ENCODE data around the gene SLC5A7. TPM values are rescaled to one million over a fixed set of nuclear protein-coding genes. Genes with fewer than 3 reads are reported as not detected.

The SLC5A7 gene
- total RNA-seq, 1 donor from 2014 or later, result 0.04 TPM

DNA sequence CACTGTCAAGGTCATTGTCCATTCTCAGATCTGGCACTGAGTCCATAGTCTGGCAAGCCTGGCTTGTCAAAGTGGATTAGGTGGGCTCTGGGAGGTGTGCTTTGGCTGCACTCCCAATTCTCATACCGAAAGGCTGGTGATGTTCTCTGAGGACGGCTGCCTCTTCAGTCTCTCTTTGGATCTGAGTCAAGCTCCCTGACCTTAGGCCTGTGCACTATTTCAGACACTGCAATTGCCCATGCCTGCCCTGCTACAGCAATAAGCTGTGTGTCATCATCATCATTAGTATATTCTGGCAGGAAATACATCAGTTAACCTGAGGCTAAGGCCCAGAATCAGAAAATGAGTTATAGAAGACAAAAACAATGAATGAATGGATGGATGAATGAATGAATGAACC lies 1.6 kb upstream of the SLC5A7 start:
- Mint-ChIP-seq H3K36me3 (no peaks in the 10 kb centered on the region), H3K27ac (no peak overlapping the region), H3K27me3 (ENCODE audit: insufficient read depth, low read depth) (peaks cover 23% of the 10 kb centered on the region), H3K4me3 (no peak overlapping the region), H3K9me3 (no peaks in the 10 kb centered on the region), H3K4me1 (no peaks in the 10 kb centered on the region)
- Histone ChIP-seq H3K9me3 (ENCODE audit: low read depth) (no peaks in the 10 kb centered on the region), H4K20me1 (ENCODE audit: low read depth) (no peaks in the 10 kb centered on the region), H2AFZ (replicated peaks) (no peak overlapping the region), H3K27ac (no peak overlapping the region), H3K4me1 (peaks cover 6% of the 10 kb centered on the region), H3K36me3 (no peaks in the 10 kb centered on the region), H3K4me3 (no peak overlapping the region), H3K4me2 (no peak overlapping the region), H3K79me2 (ENCODE audit: low read depth) (no peaks in the 10 kb centered on the region), H3K27me3 (peaks cover 54% of the 10 kb centered on the region), H3K9ac (no peak overlapping the region), H3F3A (ENCODE audit: low read depth) (no peaks in the 10 kb centered on the region)
- TF ChIP-seq EZH2phosphoT487 (IDR thresholded peaks at IDR 0.05) (no peak), EZH2 (IDR thresholded peaks at IDR 0.05) (no peak)
- TF ChIP-seq, protein P1, sequence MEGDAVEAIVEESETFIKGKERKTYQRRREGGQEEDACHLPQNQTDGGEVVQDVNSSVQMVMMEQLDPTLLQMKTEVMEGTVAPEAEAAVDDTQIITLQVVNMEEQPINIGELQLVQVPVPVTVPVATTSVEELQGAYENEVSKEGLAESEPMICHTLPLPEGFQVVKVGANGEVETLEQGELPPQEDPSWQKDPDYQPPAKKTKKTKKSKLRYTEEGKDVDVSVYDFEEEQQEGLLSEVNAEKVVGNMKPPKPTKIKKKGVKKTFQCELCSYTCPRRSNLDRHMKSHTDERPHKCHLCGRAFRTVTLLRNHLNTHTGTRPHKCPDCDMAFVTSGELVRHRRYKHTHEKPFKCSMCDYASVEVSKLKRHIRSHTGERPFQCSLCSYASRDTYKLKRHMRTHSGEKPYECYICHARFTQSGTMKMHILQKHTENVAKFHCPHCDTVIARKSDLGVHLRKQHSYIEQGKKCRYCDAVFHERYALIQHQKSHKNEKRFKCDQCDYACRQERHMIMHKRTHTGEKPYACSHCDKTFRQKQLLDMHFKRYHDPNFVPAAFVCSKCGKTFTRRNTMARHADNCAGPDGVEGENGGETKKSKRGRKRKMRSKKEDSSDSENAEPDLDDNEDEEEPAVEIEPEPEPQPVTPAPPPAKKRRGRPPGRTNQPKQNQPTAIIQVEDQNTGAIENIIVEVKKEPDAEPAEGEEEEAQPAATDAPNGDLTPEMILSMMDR (IDR thresholded peaks at IDR 0.05), result no peak
- no peak for DNase-seq (ENCODE audit: low spot score)

DNA sequence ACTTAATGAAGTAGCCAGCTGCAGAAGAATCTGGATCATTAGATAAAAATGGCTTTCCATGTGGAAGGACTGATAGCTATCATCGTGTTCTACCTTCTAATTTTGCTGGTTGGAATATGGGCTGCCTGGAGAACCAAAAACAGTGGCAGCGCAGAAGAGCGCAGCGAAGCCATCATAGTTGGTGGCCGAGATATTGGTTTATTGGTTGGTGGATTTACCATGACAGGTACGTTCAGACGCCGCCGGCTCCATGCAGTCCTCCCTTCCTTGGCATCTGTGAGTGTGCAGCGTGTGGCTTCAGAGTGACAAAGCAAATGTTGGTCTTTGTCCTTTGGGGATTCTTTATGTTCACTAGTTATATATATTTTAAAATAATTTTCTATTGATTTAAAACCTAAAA lies 1.8 kb downstream of the SLC5A7 start:
- no peak overlapping the region for H3K4me3 Mint-ChIP-seq
- H3K9me3 Mint-ChIP-seq, result no peaks in the 10 kb centered on the region
- Histone ChIP-seq H3K4me2 (no peak overlapping the region), H3K27me3 (peaks cover 54% of the 10 kb centered on the region), H3K4me3 (no peak overlapping the region), H3K9me3 (ENCODE audit: low read depth) (no peaks in the 10 kb centered on the region), H4K20me1 (ENCODE audit: low read depth) (no peaks in the 10 kb centered on the region), H3K36me3 (no peaks in the 10 kb centered on the region), H3K9ac (no peak overlapping the region), H3F3A (ENCODE audit: low read depth) (no peaks in the 10 kb centered on the region), H3K79me2 (ENCODE audit: low read depth) (no peaks in the 10 kb centered on the region), H3K4me1 (peaks cover 6% of the 10 kb centered on the region), H2AFZ (replicated peaks) (no peak overlapping the region), H3K27ac (no peak overlapping the region)
- TF ChIP-seq EZH2 (IDR thresholded peaks at IDR 0.05) (no peak), EZH2phosphoT487 (IDR thresholded peaks at IDR 0.05) (no peak)
- TF ChIP-seq, protein P1 (IDR thresholded peaks at IDR 0.05), result no peak
- no peak for DNase-seq (ENCODE audit: low spot score)
- no peak overlapping the region for H3K27ac Mint-ChIP-seq
- peaks cover 23% of the 10 kb centered on the region for H3K27me3 Mint-ChIP-seq (ENCODE audit: insufficient read depth, low read depth)
- no peaks in the 10 kb centered on the region for H3K4me1 Mint-ChIP-seq
- H3K36me3 Mint-ChIP-seq, result no peaks in the 10 kb centered on the region

DNA sequence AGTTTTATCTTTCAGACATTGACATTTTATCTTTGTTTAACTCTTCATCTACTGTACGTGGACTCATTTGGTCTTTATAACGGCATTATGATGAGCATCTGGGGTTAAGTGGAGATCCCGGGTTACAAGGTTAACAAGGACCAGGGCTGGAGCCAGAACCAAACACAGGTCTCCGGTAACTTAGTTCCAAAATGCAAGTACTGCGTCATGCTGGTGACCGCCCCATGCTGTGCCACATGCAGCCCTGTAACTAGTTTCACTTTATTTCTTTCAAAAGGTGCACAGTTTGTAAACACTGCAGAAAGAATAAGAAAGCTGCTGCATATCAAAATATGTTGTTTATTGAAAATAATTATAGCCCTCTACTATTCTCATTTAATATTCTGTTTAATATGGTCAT lies 3.1 kb downstream of the SLC5A7 start:
- no peaks in the 10 kb centered on the region for H3K36me3 Mint-ChIP-seq
- H3K9ac ChIP-seq, result no peak overlapping the region
- H4K20me1 ChIP-seq (ENCODE audit: low read depth), result no peaks in the 10 kb centered on the region
- no peaks in the 10 kb centered on the region for H3K36me3 ChIP-seq
- H3K4me1 Mint-ChIP-seq, result no peaks in the 10 kb centered on the region
- H3K4me3 Mint-ChIP-seq, result no peak overlapping the region
- H3K9me3 Mint-ChIP-seq, result no peaks in the 10 kb centered on the region
- H3K4me3 ChIP-seq, result no peak overlapping the region
- no peak for DNase-seq (ENCODE audit: low spot score)
- no peak overlapping the region for H3K27ac Mint-ChIP-seq
- TF ChIP-seq, protein P1 (IDR thresholded peaks at IDR 0.05), result no peak
- no peak for TF ChIP-seq EZH2 (IDR thresholded peaks at IDR 0.05)
- TF ChIP-seq EZH2phosphoT487 (IDR thresholded peaks at IDR 0.05), result no peak
- peaks cover 23% of the 10 kb centered on the region for H3K27me3 Mint-ChIP-seq (ENCODE audit: insufficient read depth, low read depth)
- H3K27me3 ChIP-seq, result peaks cover 49% of the 10 kb centered on the region
- H2AFZ ChIP-seq (replicated peaks), result no peak overlapping the region
- H3K4me2 ChIP-seq, result no peak overlapping the region
- peaks cover 6% of the 10 kb centered on the region for H3K4me1 ChIP-seq
- no peak overlapping the region for H3K27ac ChIP-seq
- H3F3A ChIP-seq (ENCODE audit: low read depth), result no peaks in the 10 kb centered on the region
- H3K9me3 ChIP-seq (ENCODE audit: low read depth), result no peaks in the 10 kb centered on the region
- no peaks in the 10 kb centered on the region for H3K79me2 ChIP-seq (ENCODE audit: low read depth)
